ENCODE results near the gene FRMD3. TPM values are rescaled to one million over a fixed set of nuclear protein-coding genes. Genes with fewer than 3 reads are reported as not detected.
A peak's percentile ranks its signal among the peaks of the same experiment; 100 is the strongest.

FRMD3 gene
- total RNA-seq, 1 experiment from 2014 or later, result 1.4 TPM

DNA sequence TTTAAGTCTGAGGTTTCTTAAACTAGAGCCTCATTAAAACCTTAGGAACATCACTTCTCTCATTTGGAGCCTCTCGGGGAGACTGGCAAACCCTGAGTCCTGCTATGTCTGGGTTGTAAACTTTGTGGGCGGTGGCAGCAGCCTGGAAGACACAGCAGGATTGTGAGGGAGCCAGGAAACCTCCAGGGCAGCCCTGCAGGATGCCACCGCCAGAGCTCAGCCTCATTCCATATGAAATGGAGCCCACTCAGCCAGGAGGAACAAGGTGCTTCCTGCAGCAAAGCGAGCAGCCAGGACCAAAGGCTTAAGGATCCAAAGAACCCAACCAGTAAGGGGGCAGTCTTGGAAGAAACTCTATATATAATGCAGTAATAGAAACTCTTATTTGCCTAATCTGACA is 46.8 kb upstream of the FRMD3 start:
- peak; percentile 77 for ATAC-seq
- POLR2A ChIA-PET, result no interaction called here
- no peak overlapping the region for H3K4me3 Mint-ChIP-seq
- peaks cover 13% of the 10 kb centered on the region for H3K4me1 Mint-ChIP-seq
- DNase-seq (ENCODE audit: low spot score), result peak; percentile 15
- no peaks in the 10 kb centered on the region for H3K27me3 Mint-ChIP-seq (ENCODE audit: low read depth)
- no peak overlapping the region for H3K27ac Mint-ChIP-seq
- peaks cover 31% of the 10 kb centered on the region for H3K9me3 Mint-ChIP-seq
- CTCF ChIA-PET, result interaction anchor here (1.1 to 1.3 kb wide), 2 partner anchors 12 to 41 kb away, joined by 4 to 6 read pairs; no protein-coding TSS in a partner anchor
- TF ChIP-seq ZNF423 (CRISPR knock-in tag; IDR thresholded peaks at IDR 0.05) (peak; percentile 92), KAT7 (CRISPR knock-in tag; IDR thresholded peaks at IDR 0.05; ENCODE audit: borderline replicate concordance) (no peak)
- 0 out of 2 replicates have a peak, but pooled peaks cover 2% of the 10 kb centered on the region for H3K36me3 Mint-ChIP-seq

DNA sequence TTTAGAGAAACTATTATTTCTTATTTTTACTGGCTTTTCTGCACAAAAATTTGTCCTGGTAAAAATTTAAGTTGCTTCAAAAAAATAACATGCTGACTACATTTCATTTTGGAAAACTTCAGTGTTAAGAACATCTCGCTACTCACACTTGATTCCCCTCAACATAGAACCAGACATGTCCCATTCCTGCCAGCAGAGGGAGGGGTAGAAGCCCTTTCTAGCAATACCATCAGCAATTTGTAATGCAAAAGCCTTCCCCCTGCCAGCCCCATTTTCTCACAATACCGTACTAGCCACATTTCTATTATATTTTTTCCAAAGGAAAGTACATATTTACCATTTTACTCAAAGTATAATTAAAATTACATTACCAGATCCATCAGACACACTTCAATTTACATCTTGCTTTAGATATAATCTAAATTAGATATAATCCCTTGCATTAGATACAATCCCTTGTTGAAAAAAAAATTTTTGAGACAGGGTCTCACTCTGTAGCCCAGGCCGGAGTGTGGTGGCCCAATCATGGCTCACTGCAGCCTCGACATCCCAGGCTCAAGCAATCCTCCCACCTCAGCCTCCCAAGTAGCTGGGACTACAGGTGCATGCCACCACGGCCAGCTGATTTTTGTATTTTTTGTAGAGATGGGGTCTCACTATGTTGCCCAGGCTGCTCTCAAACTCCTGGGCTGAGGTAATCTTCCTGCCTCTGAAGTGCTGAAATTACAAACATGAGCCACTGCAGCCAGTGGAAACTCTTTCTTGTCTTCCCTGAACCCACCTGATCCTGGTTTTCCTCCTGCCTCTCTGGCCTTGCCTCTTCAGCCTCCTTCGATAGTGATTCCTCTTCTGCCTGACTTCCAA is 45.2 kb upstream of the FRMD3 start:
- peaks cover 40% of the 10 kb centered on the region for H3K9me3 Mint-ChIP-seq

More for the DNA sequence above, 45.2 kb upstream of the FRMD3 start:
- ChIA-PET POLR2A (no interaction called here), CTCF (interaction anchor here (1.3 kb wide), 1 partner anchor 35 kb away, joined by 3 read pairs; no protein-coding TSS in a partner anchor)
- H3K4me3 Mint-ChIP-seq, result no peak overlapping the region
- peaks cover 13% of the 10 kb centered on the region for H3K4me1 Mint-ChIP-seq
- TF ChIP-seq TP53 (CRISPR knock-in tag; IDR thresholded peaks at IDR 0.05) (no peak), GTF2I (CRISPR knock-in tag; conservative IDR thresholded peaks at IDR 0.05) (0 out of 2 replicates have a peak, but pooled peaks have one; percentile 23), TEAD1 (CRISPR knock-in tag; IDR thresholded peaks at IDR 0.05) (peak; percentile 93; the same call in 1 of the 2 replicates), ZNF121 (CRISPR knock-in tag; IDR thresholded peaks at IDR 0.05) (peak; percentile 93), ZNF416 (CRISPR knock-in tag; IDR thresholded peaks at IDR 0.05) (no peak), TEAD4 (CRISPR knock-in tag; IDR thresholded peaks at IDR 0.05) (peak; percentile 67; the same call in 1 of the 2 replicates), NFYB (CRISPR knock-in tag; conservative IDR thresholded peaks at IDR 0.05; ENCODE audit: low read depth) (no peak)
- TF ChIP-seq, protein P1, sequence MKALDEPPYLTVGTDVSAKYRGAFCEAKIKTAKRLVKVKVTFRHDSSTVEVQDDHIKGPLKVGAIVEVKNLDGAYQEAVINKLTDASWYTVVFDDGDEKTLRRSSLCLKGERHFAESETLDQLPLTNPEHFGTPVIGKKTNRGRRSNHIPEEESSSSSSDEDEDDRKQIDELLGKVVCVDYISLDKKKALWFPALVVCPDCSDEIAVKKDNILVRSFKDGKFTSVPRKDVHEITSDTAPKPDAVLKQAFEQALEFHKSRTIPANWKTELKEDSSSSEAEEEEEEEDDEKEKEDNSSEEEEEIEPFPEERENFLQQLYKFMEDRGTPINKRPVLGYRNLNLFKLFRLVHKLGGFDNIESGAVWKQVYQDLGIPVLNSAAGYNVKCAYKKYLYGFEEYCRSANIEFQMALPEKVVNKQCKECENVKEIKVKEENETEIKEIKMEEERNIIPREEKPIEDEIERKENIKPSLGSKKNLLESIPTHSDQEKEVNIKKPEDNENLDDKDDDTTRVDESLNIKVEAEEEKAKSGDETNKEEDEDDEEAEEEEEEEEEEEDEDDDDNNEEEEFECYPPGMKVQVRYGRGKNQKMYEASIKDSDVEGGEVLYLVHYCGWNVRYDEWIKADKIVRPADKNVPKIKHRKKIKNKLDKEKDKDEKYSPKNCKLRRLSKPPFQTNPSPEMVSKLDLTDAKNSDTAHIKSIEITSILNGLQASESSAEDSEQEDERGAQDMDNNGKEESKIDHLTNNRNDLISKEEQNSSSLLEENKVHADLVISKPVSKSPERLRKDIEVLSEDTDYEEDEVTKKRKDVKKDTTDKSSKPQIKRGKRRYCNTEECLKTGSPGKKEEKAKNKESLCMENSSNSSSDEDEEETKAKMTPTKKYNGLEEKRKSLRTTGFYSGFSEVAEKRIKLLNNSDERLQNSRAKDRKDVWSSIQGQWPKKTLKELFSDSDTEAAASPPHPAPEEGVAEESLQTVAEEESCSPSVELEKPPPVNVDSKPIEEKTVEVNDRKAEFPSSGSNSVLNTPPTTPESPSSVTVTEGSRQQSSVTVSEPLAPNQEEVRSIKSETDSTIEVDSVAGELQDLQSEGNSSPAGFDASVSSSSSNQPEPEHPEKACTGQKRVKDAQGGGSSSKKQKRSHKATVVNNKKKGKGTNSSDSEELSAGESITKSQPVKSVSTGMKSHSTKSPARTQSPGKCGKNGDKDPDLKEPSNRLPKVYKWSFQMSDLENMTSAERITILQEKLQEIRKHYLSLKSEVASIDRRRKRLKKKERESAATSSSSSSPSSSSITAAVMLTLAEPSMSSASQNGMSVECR (CRISPR knock-in tag; IDR thresholded peaks at IDR 0.05; ENCODE audit: borderline replicate concordance), result no peak
- TF ChIP-seq, protein P2, sequence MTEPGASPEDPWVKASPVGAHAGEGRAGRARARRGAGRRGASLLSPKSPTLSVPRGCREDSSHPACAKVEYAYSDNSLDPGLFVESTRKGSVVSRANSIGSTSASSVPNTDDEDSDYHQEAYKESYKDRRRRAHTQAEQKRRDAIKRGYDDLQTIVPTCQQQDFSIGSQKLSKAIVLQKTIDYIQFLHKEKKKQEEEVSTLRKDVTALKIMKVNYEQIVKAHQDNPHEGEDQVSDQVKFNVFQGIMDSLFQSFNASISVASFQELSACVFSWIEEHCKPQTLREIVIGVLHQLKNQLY (CRISPR knock-in tag; IDR thresholded peaks at IDR 0.05), result no peak
- TF ChIP-seq, protein P3, sequence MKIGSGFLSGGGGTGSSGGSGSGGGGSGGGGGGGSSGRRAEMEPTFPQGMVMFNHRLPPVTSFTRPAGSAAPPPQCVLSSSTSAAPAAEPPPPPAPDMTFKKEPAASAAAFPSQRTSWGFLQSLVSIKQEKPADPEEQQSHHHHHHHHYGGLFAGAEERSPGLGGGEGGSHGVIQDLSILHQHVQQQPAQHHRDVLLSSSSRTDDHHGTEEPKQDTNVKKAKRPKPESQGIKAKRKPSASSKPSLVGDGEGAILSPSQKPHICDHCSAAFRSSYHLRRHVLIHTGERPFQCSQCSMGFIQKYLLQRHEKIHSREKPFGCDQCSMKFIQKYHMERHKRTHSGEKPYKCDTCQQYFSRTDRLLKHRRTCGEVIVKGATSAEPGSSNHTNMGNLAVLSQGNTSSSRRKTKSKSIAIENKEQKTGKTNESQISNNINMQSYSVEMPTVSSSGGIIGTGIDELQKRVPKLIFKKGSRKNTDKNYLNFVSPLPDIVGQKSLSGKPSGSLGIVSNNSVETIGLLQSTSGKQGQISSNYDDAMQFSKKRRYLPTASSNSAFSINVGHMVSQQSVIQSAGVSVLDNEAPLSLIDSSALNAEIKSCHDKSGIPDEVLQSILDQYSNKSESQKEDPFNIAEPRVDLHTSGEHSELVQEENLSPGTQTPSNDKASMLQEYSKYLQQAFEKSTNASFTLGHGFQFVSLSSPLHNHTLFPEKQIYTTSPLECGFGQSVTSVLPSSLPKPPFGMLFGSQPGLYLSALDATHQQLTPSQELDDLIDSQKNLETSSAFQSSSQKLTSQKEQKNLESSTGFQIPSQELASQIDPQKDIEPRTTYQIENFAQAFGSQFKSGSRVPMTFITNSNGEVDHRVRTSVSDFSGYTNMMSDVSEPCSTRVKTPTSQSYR (CRISPR knock-in tag; IDR thresholded peaks at IDR 0.05), result no peak
- TF ChIP-seq, protein P4, sequence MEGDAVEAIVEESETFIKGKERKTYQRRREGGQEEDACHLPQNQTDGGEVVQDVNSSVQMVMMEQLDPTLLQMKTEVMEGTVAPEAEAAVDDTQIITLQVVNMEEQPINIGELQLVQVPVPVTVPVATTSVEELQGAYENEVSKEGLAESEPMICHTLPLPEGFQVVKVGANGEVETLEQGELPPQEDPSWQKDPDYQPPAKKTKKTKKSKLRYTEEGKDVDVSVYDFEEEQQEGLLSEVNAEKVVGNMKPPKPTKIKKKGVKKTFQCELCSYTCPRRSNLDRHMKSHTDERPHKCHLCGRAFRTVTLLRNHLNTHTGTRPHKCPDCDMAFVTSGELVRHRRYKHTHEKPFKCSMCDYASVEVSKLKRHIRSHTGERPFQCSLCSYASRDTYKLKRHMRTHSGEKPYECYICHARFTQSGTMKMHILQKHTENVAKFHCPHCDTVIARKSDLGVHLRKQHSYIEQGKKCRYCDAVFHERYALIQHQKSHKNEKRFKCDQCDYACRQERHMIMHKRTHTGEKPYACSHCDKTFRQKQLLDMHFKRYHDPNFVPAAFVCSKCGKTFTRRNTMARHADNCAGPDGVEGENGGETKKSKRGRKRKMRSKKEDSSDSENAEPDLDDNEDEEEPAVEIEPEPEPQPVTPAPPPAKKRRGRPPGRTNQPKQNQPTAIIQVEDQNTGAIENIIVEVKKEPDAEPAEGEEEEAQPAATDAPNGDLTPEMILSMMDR (IDR thresholded peaks at IDR 0.05), result peak; percentile 52
- TF ChIP-seq, protein P5, sequence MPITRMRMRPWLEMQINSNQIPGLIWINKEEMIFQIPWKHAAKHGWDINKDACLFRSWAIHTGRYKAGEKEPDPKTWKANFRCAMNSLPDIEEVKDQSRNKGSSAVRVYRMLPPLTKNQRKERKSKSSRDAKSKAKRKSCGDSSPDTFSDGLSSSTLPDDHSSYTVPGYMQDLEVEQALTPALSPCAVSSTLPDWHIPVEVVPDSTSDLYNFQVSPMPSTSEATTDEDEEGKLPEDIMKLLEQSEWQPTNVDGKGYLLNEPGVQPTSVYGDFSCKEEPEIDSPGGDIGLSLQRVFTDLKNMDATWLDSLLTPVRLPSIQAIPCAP (CRISPR knock-in tag; IDR thresholded peaks at IDR 0.05), result no peak
- TF ChIP-seq, protein P6, sequence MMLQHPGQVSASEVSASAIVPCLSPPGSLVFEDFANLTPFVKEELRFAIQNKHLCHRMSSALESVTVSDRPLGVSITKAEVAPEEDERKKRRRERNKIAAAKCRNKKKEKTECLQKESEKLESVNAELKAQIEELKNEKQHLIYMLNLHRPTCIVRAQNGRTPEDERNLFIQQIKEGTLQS (CRISPR knock-in tag; conservative IDR thresholded peaks at IDR 0.05), result no peak
- H3K27ac Mint-ChIP-seq, result no peak overlapping the region
- peak; percentile 97 for ATAC-seq
- peaks cover 7% of the 10 kb centered on the region; the same call in 1 of the 2 replicates for H3K36me3 Mint-ChIP-seq
- no peaks in the 10 kb centered on the region for H3K27me3 Mint-ChIP-seq (ENCODE audit: low read depth)
- peak; percentile 76 for DNase-seq (ENCODE audit: low spot score)

All from WTC11 (cell line).